Aorta (tissue), 5 donors: ENCODE data around the gene SYNDIG1. TPM values are rescaled to one million over a fixed set of nuclear protein-coding genes. Genes with fewer than 3 reads are reported as not detected.
"Not testable (repeated sequence)": the region's sequence is repeated elsewhere in the genome, so short reads cannot be mapped to it uniquely, and the experiment has no call there.

Source experiments
- ATAC-seq: fragments of 200-7000 bp; cut with Tn5 transposase; one replicate; pipeline ENCODE4 v1.9.1; 2022; ENCODE audit warnings: moderate library complexity; ENCODE audit not compliant: low FRiP score
- DNase-seq, 2 donors: peaks; one replicate each; pipeline ENCODE4 v3.0.0-alpha.2; 2020
- H3K27ac ChIP-seq, 2 donors: one replicate each; pipeline ENCODE4 v1.5.1; 2013; ENCODE audit warnings: low read length in 2 of 2, mild to moderate bottlenecking in 2 of 2, moderate library complexity in 2 of 2, control low read depth in 1 of 2, inconsistent platforms in 1 of 2, low read depth in 1 of 2
- H3K27me3 ChIP-seq, 2 donors: one replicate each; pipeline ENCODE4 v1.6.1; 2013; ENCODE audit warnings: control low read depth in 1 of 2, low read length in 1 of 2, mild to moderate bottlenecking in 1 of 2, moderate library complexity in 1 of 2; ENCODE audit not compliant: insufficient read depth in 2 of 2, control insufficient read depth in 1 of 2
- H3K36me3 ChIP-seq, 2 donors: one replicate each; pipeline ENCODE4 v1.6.1; 2013; ENCODE audit warnings: control low read depth in 1 of 2, low read length in 1 of 2, mild to moderate bottlenecking in 1 of 2; ENCODE audit not compliant: insufficient read depth in 2 of 2, control insufficient read depth in 1 of 2
- H3K4me1 ChIP-seq, 2 donors: one replicate each; pipeline ENCODE4 v1.6.1; 2013; ENCODE audit warnings: low read length in 2 of 2, control low read depth in 1 of 2, mild to moderate bottlenecking in 1 of 2, moderate library complexity in 1 of 2; ENCODE audit not compliant: insufficient read depth in 2 of 2, control insufficient read depth in 1 of 2
- H3K4me3 ChIP-seq, 2 donors: one replicate each; pipeline ENCODE4 v1.5.1; 2013; ENCODE audit warnings: low read length in 2 of 2, control low read depth in 1 of 2, mild to moderate bottlenecking in 1 of 2
- H3K9me3 ChIP-seq: one replicate; pipeline ENCODE4 v1.6.1; 2013; ENCODE audit warnings: mild to moderate bottlenecking, low read length; ENCODE audit not compliant: control insufficient read depth
- WGBS, 2 donors: extraction: QIAGEN DNeasy Blood & Tissue Kit; methylation state at CpG; one replicate each; pipeline ENCODE4 v1.1.7; 2013; 5-methylcytosine and 5-hydroxymethylcytosine counted together
- intact Hi-C, 2 donors: fragments of 100-400 bp; cut with DNase I; formaldehyde crosslinking; loops; one replicate each; pipeline versions ENCODE4 v1.14.2 to v1.15.0; 2022
- polyA plus RNA-seq, 2 donors: library from polyadenylated mRNA; stranded (reverse); fragments of 200-250 nt; gene quantifications; one replicate each; pipeline ENCODE4 v1.2.3, GENCODE V29; 2013
- total RNA-seq, 2 donors: library from RNA; stranded (reverse); fragmentation: NEBNext Ultra II Directional; extraction: Animal tissue kit (Norgen Biotek cat#: 25700); gene quantifications; one replicate each; pipeline ENCODE4 v1.2.1, GENCODE V29; 2021
- donor health status: healthy with polysubstance abuse.
- donor health status: Bipolar disorder and iron deficiency.
- donor health status: DM: no; HTN: no; CAD: no.
- donor health status: DM: no; HTN: no; CAD: no.
- donor health status: DM: yes; HTN: yes; CAD: no.

The SYNDIG1 gene
- total and polyA plus RNA-seq, 4 donors: 1.2 to 6.2 (median 2.9) TPM

DNA sequence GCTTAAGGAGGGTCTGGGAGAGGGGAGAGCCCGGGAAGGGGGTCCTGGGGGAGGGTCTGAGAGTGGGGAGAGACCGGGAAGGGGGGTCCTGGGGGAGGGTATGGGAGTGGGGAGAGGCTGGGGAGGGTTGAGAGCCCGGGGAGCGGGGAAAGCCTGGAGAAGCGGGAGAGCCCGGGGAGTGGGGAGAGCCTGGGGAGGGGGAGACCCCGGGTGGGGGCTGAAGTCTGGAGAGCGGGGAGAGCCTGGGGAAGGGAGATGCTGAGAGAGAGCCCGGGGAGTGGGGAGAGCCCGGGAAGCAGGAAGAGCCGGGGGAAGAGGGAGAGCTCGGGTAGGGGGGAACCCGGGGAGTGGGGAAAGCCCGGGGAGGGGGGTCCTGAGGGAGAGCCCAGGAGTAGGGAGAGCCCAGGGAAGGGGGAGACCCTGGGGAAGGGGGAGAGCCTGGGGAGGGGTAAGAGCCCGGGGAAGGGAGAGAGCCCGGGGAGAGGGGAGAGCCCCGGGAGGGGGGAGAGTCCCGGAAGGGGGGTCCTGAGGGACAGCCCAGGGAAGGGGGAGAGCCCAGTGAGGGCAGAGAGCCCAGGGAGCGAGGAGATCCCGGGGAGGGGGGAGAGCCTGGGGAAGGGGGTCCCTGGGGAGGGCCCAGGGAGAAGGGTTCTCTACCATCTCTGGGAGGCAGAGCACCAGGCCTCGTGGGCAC, 148.5 kb downstream of the SYNDIG1 start:
- ATAC-seq: peak; percentile 24
- H3K27me3 ChIP-seq: no peaks in the 10 kb centered on the region
- WGBS, 2 donors: 58 to 83% methylated on average over 14 to 21 of the region's 21 CpGs
- no peaks in the 10 kb centered on the region for H3K4me1 ChIP-seq
- no peaks in the 10 kb centered on the region for H3K9me3 ChIP-seq
- intact Hi-C loops: no loop called here
- H3K4me3 ChIP-seq: no peak overlapping the region
- DNase-seq: no peak
- no peak overlapping the region for H3K27ac ChIP-seq
- no peaks in the 10 kb centered on the region for H3K36me3 ChIP-seq

DNA sequence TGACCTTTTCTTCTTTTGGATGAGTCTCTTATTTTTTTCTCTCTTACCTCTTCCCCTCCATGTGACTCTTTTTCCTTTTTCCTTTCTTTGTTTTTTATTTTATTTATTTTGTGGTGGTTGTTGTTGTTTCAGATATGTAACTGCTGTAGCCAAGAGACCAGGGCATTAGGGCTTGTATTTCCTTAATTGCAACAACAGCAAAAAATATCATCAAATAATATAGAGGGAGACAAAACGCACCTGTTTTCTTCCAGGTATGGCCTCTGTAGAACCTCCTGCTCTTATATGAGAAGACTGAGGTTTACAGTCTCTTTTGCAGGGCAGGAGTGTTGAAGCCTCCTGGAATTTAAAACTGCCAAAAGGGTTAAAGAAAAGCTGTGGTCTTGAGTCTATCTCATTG, 149.3 kb downstream of the SYNDIG1 start:
- DNase-seq (no peak), ATAC-seq (no peak)
- WGBS, 2 donors: 88 to 91% methylated on average over 1 of the region's 1 CpG
- no peaks in the 10 kb centered on the region for H3K9me3 ChIP-seq
- H3K27me3 ChIP-seq: no peaks in the 10 kb centered on the region
- no peaks in the 10 kb centered on the region for H3K4me1 ChIP-seq
- no peaks in the 10 kb centered on the region for H3K36me3 ChIP-seq
- H3K4me3 ChIP-seq: no peak overlapping the region
- intact Hi-C loops: no loop called here
- no peak overlapping the region for H3K27ac ChIP-seq

DNA sequence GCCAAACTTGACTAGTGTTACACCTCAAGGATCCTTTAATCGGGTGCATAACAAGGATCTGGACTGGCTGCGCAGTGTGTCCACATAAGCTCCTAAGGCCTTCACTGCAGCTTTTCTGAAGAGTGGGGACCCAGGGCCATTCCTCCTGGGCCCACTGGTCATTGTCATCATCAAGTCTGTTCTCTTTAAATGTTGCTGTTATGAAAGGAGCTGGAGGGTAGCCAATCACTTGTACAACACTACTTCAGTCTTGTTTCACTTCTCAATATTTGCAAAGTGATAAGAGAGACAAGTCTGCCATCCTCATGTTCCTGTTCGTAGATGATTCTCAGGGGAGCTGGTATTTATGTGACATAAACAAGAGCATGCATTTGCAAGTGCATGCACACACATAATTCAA, 149.8 kb downstream of the SYNDIG1 start:
- intact Hi-C loops: no loop called here
- no peaks in the 10 kb centered on the region for H3K36me3 ChIP-seq
- DNase-seq: no peak
- no peak overlapping the region for H3K27ac ChIP-seq
- no peak for ATAC-seq
- 74 to 75% methylated on average over 3 of the region's 3 CpGs for WGBS, 2 donors
- H3K4me1 ChIP-seq: no peaks in the 10 kb centered on the region
- H3K9me3 ChIP-seq: no peaks in the 10 kb centered on the region
- H3K4me3 ChIP-seq: no peak overlapping the region
- H3K27me3 ChIP-seq: no peaks in the 10 kb centered on the region

DNA sequence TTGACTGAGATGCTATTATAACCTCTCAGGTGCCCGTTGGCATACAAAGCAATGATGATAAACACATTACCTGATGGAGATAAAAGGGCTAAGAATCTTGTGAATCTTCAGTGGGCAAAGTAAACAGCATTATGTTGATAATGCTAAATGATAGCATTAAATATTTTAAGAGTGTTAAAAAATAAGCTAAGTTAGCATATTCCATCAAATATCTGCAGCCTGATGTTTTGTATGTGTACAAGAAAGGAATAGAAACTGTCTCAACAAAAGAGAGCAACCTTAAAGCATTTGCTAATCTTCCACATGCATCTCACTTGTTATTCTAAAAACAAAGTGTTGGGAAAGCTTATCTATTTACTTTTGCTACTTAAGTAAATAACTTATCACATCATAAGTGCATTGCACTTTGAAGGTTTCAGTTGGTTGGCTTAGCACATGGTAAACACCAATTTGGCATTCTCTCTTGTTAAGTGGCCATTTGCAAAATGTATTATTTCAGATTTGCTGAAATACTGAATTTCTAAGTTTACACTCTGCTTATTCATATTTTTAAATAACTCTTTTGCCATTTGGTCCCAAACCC, 151.6 kb downstream of the SYNDIG1 start:
- Histone ChIP-seq H3K9me3 (no peaks in the 10 kb centered on the region), H3K36me3 (no peaks in the 10 kb centered on the region), H3K27me3 (no peaks in the 10 kb centered on the region), H3K4me1 (no peaks in the 10 kb centered on the region), H3K27ac (no peak overlapping the region), H3K4me3 (no peak overlapping the region)
- 87 to 89% methylated on average over 1 of the region's 1 CpG for WGBS, 2 donors
- DNase-seq (no peak), ATAC-seq (no peak)
- intact Hi-C loops: no loop called here

GRCh38 chr20:24622856-24623255, 153.4 kb downstream of the SYNDIG1 start:
- intact Hi-C loops: no loop called here
- H3K36me3 ChIP-seq: no peaks in the 10 kb centered on the region
- no peak overlapping the region for H3K4me3 ChIP-seq
- no peak for DNase-seq
- 38 to 47% methylated on average over 3 of the region's 3 CpGs for WGBS, 2 donors
- no peak for ATAC-seq
- H3K27ac ChIP-seq: no peak overlapping the region
- no peaks in the 10 kb centered on the region for H3K27me3 ChIP-seq
- H3K9me3 ChIP-seq: no peaks in the 10 kb centered on the region
- no peaks in the 10 kb centered on the region for H3K4me1 ChIP-seq

DNA sequence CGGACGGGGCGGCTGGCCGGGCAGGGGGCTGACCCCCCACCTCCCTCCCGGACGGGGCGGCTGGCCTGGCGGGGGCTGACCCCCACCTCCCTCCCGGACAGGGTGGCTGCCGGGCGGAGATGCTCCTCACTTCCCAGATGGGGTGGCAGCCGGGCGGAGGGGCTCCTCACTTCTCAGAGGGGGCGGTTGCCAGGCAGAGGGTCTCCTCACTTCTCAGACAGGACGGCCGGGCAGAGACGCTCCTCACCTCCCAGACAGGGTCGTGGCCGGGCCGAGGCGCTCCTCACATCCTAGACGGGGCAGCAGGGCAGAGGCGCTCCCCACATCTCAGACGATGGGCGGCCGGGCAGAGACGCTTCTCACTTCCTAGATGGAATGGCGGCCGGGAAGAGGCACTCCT, 156.7 kb downstream of the SYNDIG1 start:
- H3K4me3 ChIP-seq, ATAC-seq, H3K4me1 ChIP-seq, H3K27me3 ChIP-seq, H3K27ac ChIP-seq, intact Hi-C loops, H3K9me3 ChIP-seq, H3K36me3 ChIP-seq, DNase-seq: not testable (repeated sequence)
- WGBS, 2 donors: 96 to 97% methylated on average over 15 to 29 of the region's 29 CpGs

DNA sequence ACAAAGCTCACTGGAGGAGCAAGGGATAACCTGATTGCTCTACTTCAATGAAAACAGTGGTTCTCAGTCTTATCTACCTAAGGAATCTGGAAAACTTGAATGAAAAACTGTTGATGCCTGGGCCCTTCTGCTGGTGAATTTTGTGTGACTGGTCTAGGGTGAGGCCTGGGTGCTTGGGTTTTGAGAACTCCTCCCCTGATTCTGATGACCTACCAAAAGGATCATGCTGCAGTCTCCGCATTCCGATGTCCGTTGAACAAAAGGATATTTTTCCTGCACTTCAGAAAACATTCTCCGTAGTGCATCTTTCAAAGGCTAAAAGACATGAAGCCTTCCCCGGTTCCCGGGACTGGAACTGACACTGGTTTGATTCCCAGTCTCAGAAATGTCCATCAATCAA, 157.9 kb downstream of the SYNDIG1 start:
- intact Hi-C loops: no loop called here
- no peak overlapping the region for H3K27ac ChIP-seq
- no peaks in the 10 kb centered on the region for H3K9me3 ChIP-seq
- H3K4me3 ChIP-seq: no peak overlapping the region
- H3K4me1 ChIP-seq: no peaks in the 10 kb centered on the region
- WGBS, 2 donors: 66 to 81% methylated on average over 6 of the region's 6 CpGs
- no peaks in the 10 kb centered on the region for H3K27me3 ChIP-seq
- ATAC-seq (no peak), DNase-seq (no peak)
- H3K36me3 ChIP-seq: no peaks in the 10 kb centered on the region

DNA sequence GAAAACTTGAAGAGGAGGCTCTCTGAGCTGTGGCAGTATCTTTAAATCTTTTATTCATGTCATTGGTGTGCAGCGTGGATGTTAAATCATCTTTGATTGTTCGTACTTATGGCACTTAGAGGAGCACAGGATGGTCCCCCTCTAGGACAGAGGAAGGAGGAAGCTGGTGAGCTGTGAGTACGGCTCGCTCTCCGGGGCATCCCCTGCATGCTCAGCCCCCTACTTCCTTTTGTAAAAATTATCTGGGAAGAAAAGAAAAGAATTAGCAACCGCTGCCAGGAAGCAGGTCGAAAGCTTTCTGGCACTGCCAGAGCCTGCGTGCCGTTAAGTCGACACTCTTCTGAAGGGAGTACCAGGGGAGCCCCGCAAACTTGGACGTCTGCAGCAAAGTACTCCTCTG, 158.5 kb downstream of the SYNDIG1 start:
- WGBS, 2 donors: 77 to 79% methylated on average over 12 of the region's 12 CpGs
- ATAC-seq (no peak), DNase-seq (no peak)
- Histone ChIP-seq H3K9me3 (no peaks in the 10 kb centered on the region), H3K4me3 (no peak overlapping the region), H3K27ac (no peak overlapping the region), H3K27me3 (no peaks in the 10 kb centered on the region), H3K4me1 (no peaks in the 10 kb centered on the region), H3K36me3 (no peaks in the 10 kb centered on the region)
- intact Hi-C loops: no loop called here

DNA sequence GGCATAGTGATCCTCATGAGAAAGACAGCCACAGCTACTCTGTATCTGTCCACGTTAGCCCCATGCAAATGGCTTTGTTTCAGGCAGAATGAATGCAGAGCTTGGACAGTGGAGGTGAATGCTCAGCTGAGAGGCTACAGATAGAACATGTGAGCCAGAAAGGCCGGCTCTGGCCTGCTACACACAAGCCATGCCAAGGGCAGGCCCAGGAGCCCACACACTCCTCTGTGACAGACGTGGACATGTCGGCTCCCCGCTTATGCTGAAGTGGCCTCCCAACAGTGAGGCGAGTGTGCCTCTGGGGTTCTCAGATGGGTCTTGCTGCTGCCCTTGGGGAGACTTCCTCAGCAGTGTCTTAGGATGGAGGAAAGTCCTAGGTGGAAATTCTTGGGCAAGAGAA, 159.6 kb downstream of the SYNDIG1 start:
- intact Hi-C loops: no loop called here
- ATAC-seq: no peak
- H3K9me3 ChIP-seq: no peaks in the 10 kb centered on the region
- DNase-seq: no peak
- H3K36me3 ChIP-seq: no peaks in the 10 kb centered on the region
- H3K4me3 ChIP-seq: no peak overlapping the region
- no peaks in the 10 kb centered on the region for H3K27me3 ChIP-seq
- no peak overlapping the region for H3K27ac ChIP-seq
- H3K4me1 ChIP-seq: no peaks in the 10 kb centered on the region
- WGBS, 2 donors: 93 to 96% methylated on average over 6 of the region's 6 CpGs
